IMR-90 (cell line): ENCODE measurements around the gene MYH9. TPM values are rescaled to one million over a fixed set of nuclear protein-coding genes. Genes with fewer than 3 reads are reported as not detected.

Experiments
- ATAC-seq: fragments of 200-7000 bp; cut with Tn5 transposase; 2 replicates; pipeline ENCODE4 v1.9.1; 2020; ENCODE audit warnings: low read depth, mild to moderate bottlenecking, moderate library complexity
- BruUV-seq: library from RNA; stranded (reverse); fragments of 400-500 nt; replicated peaks from 2 replicates; lab custom pipeline; 2021; lab: Mats Ljungman, UMichigan
- CTCF ChIA-PET: fragments of 300-600 bp; formaldehyde crosslinking; extraction: SDS; loops from one replicate; lab custom pipeline; 2021; ENCODE audit warnings: antibody characterized with exemption; lab: Yijun Ruan, JAX
- POLR2A ChIA-PET: fragments of 300-600 bp; sonication (Branson Sonifier 250); formaldehyde crosslinking; loops from one replicate; lab custom pipeline; 2022; ENCODE audit warnings: antibody characterized with exemption; ENCODE audit not compliant: unreplicated experiment; lab: Charles Lee
- DNase-seq: peaks from one replicate; pipeline ENCODE4 v3.0.0; 2013
- H2AFZ ChIP-seq: replicated peaks from 2 replicates; pipeline ENCODE3; 2013; ENCODE audit warnings: low read length, mild to moderate bottlenecking; ENCODE audit not compliant: poor library complexity
- H2AK5ac ChIP-seq: 2 replicates; pipeline ENCODE4 v1.6.1; 2013; ENCODE audit warnings: low read depth, low read length, inconsistent platforms
- H2AK9ac ChIP-seq: replicated peaks from 2 replicates; pipeline ENCODE3; 2013; ENCODE audit warnings: mild to moderate bottlenecking, low read depth, low read length, moderate library complexity; ENCODE audit not compliant: poor library complexity
- H2BK120ac ChIP-seq: 2 replicates; pipeline ENCODE4 v1.6.1; 2013; ENCODE audit warnings: low read depth, low read length, inconsistent platforms
- H2BK15ac ChIP-seq: 3 replicates; pipeline ENCODE4 v1.6.1; 2013; ENCODE audit warnings: low read depth, low read length, inconsistent platforms
- H2BK20ac ChIP-seq: 2 replicates; pipeline ENCODE4 v1.6.1; 2013; ENCODE audit warnings: low read depth, mild to moderate bottlenecking, inconsistent platforms, low read length, moderate library complexity
- H2BK5ac ChIP-seq: 2 replicates; pipeline ENCODE4 v1.6.1; 2013; ENCODE audit warnings: mild to moderate bottlenecking, low read depth, low read length, inconsistent platforms; ENCODE audit not compliant: poor library complexity, severe bottlenecking
- H3K14ac ChIP-seq: replicated peaks from 2 replicates; pipeline ENCODE4 v1.6.1; 2013; ENCODE audit warnings: low read depth, low read length, inconsistent platforms
- H3K18ac ChIP-seq: 2 replicates; pipeline ENCODE4 v1.6.1; 2013; ENCODE audit warnings: low read depth, low read length, control low read depth
- H3K23ac ChIP-seq: 2 replicates; pipeline ENCODE4 v1.6.1; 2013; ENCODE audit warnings: low read depth, low read length, inconsistent platforms
- H3K27ac ChIP-seq: 2 replicates; pipeline ENCODE4 v1.5.1; 2013; ENCODE audit warnings: mild to moderate bottlenecking, control low read depth, low read length; ENCODE audit not compliant: insufficient read depth
- H3K27me3 ChIP-seq: 2 replicates; pipeline ENCODE4 v1.6.1; 2013; ENCODE audit warnings: low read length; ENCODE audit not compliant: control insufficient read depth, insufficient read depth
- H3K36me3 ChIP-seq: 2 replicates; pipeline ENCODE4 v1.6.1; 2013; ENCODE audit warnings: low read length, mixed read lengths; ENCODE audit not compliant: control insufficient read depth, insufficient read depth
- H3K4ac ChIP-seq: 2 replicates; pipeline ENCODE4 v1.6.1; 2013; ENCODE audit warnings: low read depth, low read length, inconsistent platforms
- H3K4me1 ChIP-seq: 2 replicates; pipeline ENCODE4 v1.6.1; 2013; ENCODE audit warnings: low read length, mixed read lengths; ENCODE audit not compliant: control insufficient read depth, insufficient read depth
- H3K4me2 ChIP-seq: 2 replicates; pipeline ENCODE4 v1.6.1; 2013; ENCODE audit warnings: low read depth, mild to moderate bottlenecking, control low read depth, low read length, moderate library complexity
- H3K4me3 ChIP-seq: 2 replicates; pipeline ENCODE4 v1.5.1; 2013; ENCODE audit warnings: low read depth, mild to moderate bottlenecking, control low read depth, low read length, moderate library complexity; ENCODE audit not compliant: insufficient read depth
- H3K56ac ChIP-seq: 2 replicates; pipeline ENCODE4 v1.6.1; 2013; ENCODE audit warnings: low read length, inconsistent platforms; ENCODE audit not compliant: insufficient read depth; ENCODE audit errors: extremely low read depth
- H3K79me1 ChIP-seq, 2 experiments: 2 replicates each; pipeline ENCODE4 v1.6.1; 2013; ENCODE audit warnings: low read length in 2 of 2, inconsistent platforms in 1 of 2, low read depth in 1 of 2
- H3K9ac ChIP-seq: 2 replicates; pipeline ENCODE4 v1.6.1; 2013; ENCODE audit warnings: low read depth, low read length, control low read depth
- H3K9me1 ChIP-seq: 2 replicates; pipeline ENCODE4 v1.6.1; 2013; ENCODE audit warnings: low read length, inconsistent platforms; ENCODE audit not compliant: insufficient read depth
- H3K9me3 ChIP-seq: 2 replicates; pipeline ENCODE4 v1.6.1; 2013; ENCODE audit warnings: low read length; ENCODE audit not compliant: control insufficient read depth, insufficient read depth
- H4K20me1 ChIP-seq: 2 replicates; pipeline ENCODE4 v1.6.1; 2013; ENCODE audit warnings: low read length, inconsistent platforms; ENCODE audit not compliant: insufficient read depth
- H4K5ac ChIP-seq: 2 replicates; pipeline ENCODE4 v1.6.1; 2013; ENCODE audit warnings: mild to moderate bottlenecking, low read depth, low read length, control low read depth
- H4K8ac ChIP-seq, 2 experiments: 2 replicates each; pipeline ENCODE4 v1.6.1; 2013; ENCODE audit warnings: low read depth in 2 of 2, low read length in 2 of 2, control low read depth in 1 of 2, inconsistent platforms in 1 of 2
- H4K91ac ChIP-seq: 2 replicates; pipeline ENCODE4 v1.6.1; 2013; ENCODE audit warnings: low read depth, low read length, inconsistent platforms; ENCODE audit not compliant: insufficient read depth
- BHLHE40 ChIP-seq: fragments of 150-350 bp; IDR thresholded peaks from 2 replicates; pipeline ENCODE4 v1.6.1; 2016; ENCODE audit warnings: mild to moderate bottlenecking, low read depth, low read length
- CEBPB ChIP-seq: IDR thresholded peaks from 2 replicates; pipeline ENCODE4 v1.6.1; 2012; ENCODE audit warnings: low read depth, low read length, improper control_type of control experiment
- CHD1 ChIP-seq: IDR thresholded peaks from 2 replicates; pipeline ENCODE4 v1.6.1; 2012; ENCODE audit warnings: low read depth, low read length, improper control_type of control experiment
- CTCF ChIP-seq: conservative IDR thresholded peaks from 2 replicates; pipeline ENCODE4 v1.5.1; 2012; ENCODE audit warnings: mild to moderate bottlenecking, low read depth, low read length, improper control_type of control experiment
- ELK1 ChIP-seq: fragments of 150-350 bp; IDR thresholded peaks from 2 replicates; pipeline ENCODE4 v1.6.1; 2016; ENCODE audit warnings: low read depth, mild to moderate bottlenecking, low read length, moderate library complexity, borderline replicate concordance
- FOS ChIP-seq: fragments of 150-350 bp; IDR thresholded peaks from 2 replicates; pipeline ENCODE4 v1.6.1; 2016; ENCODE audit warnings: low read depth, low read length
- MAFK ChIP-seq: IDR thresholded peaks from 2 replicates; pipeline ENCODE4 v1.6.1; 2012; ENCODE audit warnings: low read depth, low read length, improper control_type of control experiment
- MAZ ChIP-seq: IDR thresholded peaks from 2 replicates; pipeline ENCODE4 v1.6.1; 2012; ENCODE audit warnings: low read depth, mild to moderate bottlenecking, low read length, improper control_type of control experiment, moderate library complexity, borderline replicate concordance
- MXI1 ChIP-seq: IDR thresholded peaks from 2 replicates; pipeline ENCODE4 v1.6.1; 2012; ENCODE audit warnings: low read depth, mild to moderate bottlenecking, low read length, moderate library complexity, borderline replicate concordance
- NFE2L2 ChIP-seq: fragments of 150-350 bp; IDR thresholded peaks from 2 replicates; pipeline ENCODE4 v1.6.1; 2016; ENCODE audit warnings: low read depth, mild to moderate bottlenecking, low read length
- POLR2A ChIP-seq: IDR thresholded peaks from 2 replicates; pipeline ENCODE4 v1.6.1; 2012; ENCODE audit warnings: mild to moderate bottlenecking, low read depth, low read length
- RAD21 ChIP-seq: IDR thresholded peaks from 2 replicates; pipeline ENCODE4 v1.6.1; 2012; ENCODE audit warnings: low read length, improper control_type of control experiment
- RCOR1 ChIP-seq: IDR thresholded peaks from 2 replicates; pipeline ENCODE4 v1.6.1; 2012; ENCODE audit warnings: mild to moderate bottlenecking, low read length, improper control_type of control experiment; ENCODE audit not compliant: insufficient replicate concordance
- RFX5 ChIP-seq: IDR thresholded peaks from 2 replicates; pipeline ENCODE4 v1.8.0; 2012; ENCODE audit warnings: low read depth, mild to moderate bottlenecking, low read length, moderate library complexity
- SMC3 ChIP-seq: fragments of 150-350 bp; IDR thresholded peaks from 2 replicates; pipeline ENCODE4 v1.6.1; 2016; ENCODE audit warnings: low read depth, mild to moderate bottlenecking, antibody characterized with exemption, low read length, moderate library complexity
- USF2 ChIP-seq: fragments of 150-350 bp; IDR thresholded peaks from 2 replicates; pipeline ENCODE4 v1.6.1; 2017; ENCODE audit warnings: mild to moderate bottlenecking, antibody characterized with exemption, low read length, low read depth
- WGBS, 2 experiments: methylation state at CpG; one replicate each; pipeline versions ENCODE4 v1.1.5 to v1.1.7; 2013; ENCODE audit warnings: missing lambda C conversion rate in 2 of 2; ENCODE audit not compliant: insufficient read length in 1 of 2; ENCODE audit errors: extremely low coverage in 2 of 2; 5-methylcytosine and 5-hydroxymethylcytosine counted together
- dilution Hi-C: fragments of 300-500 bp; cut with HindIII; formaldehyde crosslinking; loops from one replicate; pipeline ENCODE4 v1.14.3; 2018; ENCODE audit warnings: low sequenced_read_pairs; ENCODE audit not compliant: unreplicated experiment
- in situ Hi-C: fragments of 300-500 bp; cut with MboI; formaldehyde crosslinking; loops from 3 replicates; pipeline ENCODE4 v1.14.3; 2019; ENCODE audit warnings: low sequenced_read_pairs, inconsistent platforms, mixed read lengths
- intact Hi-C: fragments of 100-400 bp; cut with micrococcal nuclease; formaldehyde crosslinking; loops from 2 replicates; pipeline ENCODE4 v1.10.0; 2022
- polyA plus RNA-seq, 3 experiments: library from polyadenylated mRNA; depleted of rRNA; stranded (reverse); fragments of >200 nt; gene quantifications; 2 replicates each; pipeline ENCODE4 v1.2.3, GENCODE V29; 2012; ENCODE audit warnings: low replicate concordance in 1 of 3
- total RNA-seq: library from RNA; depleted of rRNA; stranded (reverse); fragments of >200 nt; gene quantifications from 2 replicates; pipeline ENCODE4 v1.2.3, GENCODE V29; 2012

The MYH9 gene
- total and polyA plus RNA-seq, 2 of the 4 experiments (the other 2 are of a cell fraction) = 475 to 554 TPM

GRCh38 chr22:36274531-36274930 lies 113.2 kb downstream of the MYH9 start:
- Histone ChIP-seq H3K56ac (no peak overlapping the region), H3K79me1 (peaks cover 0 to 9% of the 10 kb centered on the region in 2 experiments; a peak in 2 of 4 replicates), H3K27me3 (no peaks in the 10 kb centered on the region), H3K9me1 (0 out of 2 replicates have a peak, but pooled peaks cover 5% of the 10 kb centered on the region), H3K9ac (no peak overlapping the region), H3K4ac (no peak overlapping the region), H2BK20ac (peak overlapping the region; percentile 20; the same call in 1 of the 2 replicates), H4K91ac (no peak overlapping the region), H2BK120ac (no peak overlapping the region), H3K9me3 (peaks cover 3% of the 10 kb centered on the region; the same call in 1 of the 2 replicates), H2AK5ac (no peak overlapping the region), H3K23ac (no peak overlapping the region), H3K4me3 (no peak overlapping the region), H3K4me1 (no peaks in the 10 kb centered on the region), H2BK5ac (no peak overlapping the region), H3K36me3 (peaks cover 10% of the 10 kb centered on the region), H3K18ac (peak overlapping the region; percentile 4; the same call in 1 of the 2 replicates), H3K14ac (0 out of 2 replicates have a peak overlapping the region, but pooled peaks have one; percentile 7), H2BK15ac (no peak overlapping the region), H4K5ac (no peak overlapping the region), H3K4me2 (no peak overlapping the region), H2AK9ac (no peak overlapping the region), H4K8ac (peak overlapping the region in 1 of 2 experiments; percentile 35; a peak in 1 of 4 replicates), H3K27ac (no peak overlapping the region), H4K20me1 (peaks cover 22% of the 10 kb centered on the region), H2AFZ (no peak overlapping the region)
- ChIA-PET POLR2A (no interaction called here), CTCF (interaction anchor here (1.7 kb wide), 1 partner anchor 35 kb away, joined by 3 read pairs; the partner anchor contains the start of gene APOL2)
- BruUV-seq = no TSS peak
- ATAC-seq (no peak), DNase-seq (no peak)
- intact Hi-C loops = no loop called here
- in situ Hi-C loops = no loop called here
- no CpG with 5 or more reads among the region's 5 CpGs for WGBS, 2 experiments
- TF ChIP-seq RFX5 (no peak), CHD1 (no peak), BHLHE40 (no peak), RCOR1 (no peak), POLR2A (no peak), MAZ (no peak), ELK1 (no peak), FOS (no peak), CEBPB (no peak), MAFK (no peak), USF2 (no peak), RAD21 (no peak), SMC3 (no peak), NFE2L2 (no peak), MXI1 (no peak), CTCF (no peak)
- dilution Hi-C loops = no loop called here
